DND-41 (cell line): ENCODE measurements around the gene OCIAD2.
A peak's percentile ranks its signal among the peaks of the same experiment; 100 is the strongest.

Experiments
- ATAC-seq: fragments of 200-7000 bp; cut with Tn5 transposase; 3 replicates; pipeline ENCODE4 v1.9.1; 2021; ENCODE audit warnings: low read depth; ENCODE audit not compliant: insufficient read depth
- DNase-seq: peaks from one replicate; pipeline ENCODE4 v3.0.0-alpha.2; 2020
- H2AFZ ChIP-seq: 2 replicates; pipeline ENCODE4 v1.6.0; 2012; ENCODE audit warnings: low read depth, low read length
- H3K27ac ChIP-seq: 2 replicates; pipeline ENCODE4 v1.5.1; 2012; ENCODE audit warnings: low read length, inconsistent platforms
- H3K27me3 ChIP-seq: fragments of 200-600 bp; sonication (generic); 2 replicates; pipeline ENCODE4 v1.6.0; 2012; ENCODE audit warnings: low read length, mild to moderate bottlenecking, inconsistent platforms; ENCODE audit not compliant: insufficient read depth, poor library complexity
- H3K36me3 ChIP-seq: 2 replicates; pipeline ENCODE4 v1.5.1; 2012; ENCODE audit warnings: low read length, inconsistent platforms; ENCODE audit not compliant: insufficient read depth
- H3K4me1 ChIP-seq: 2 replicates; pipeline ENCODE4 v1.5.1; 2012; ENCODE audit warnings: mild to moderate bottlenecking, low read length; ENCODE audit not compliant: insufficient read depth
- H3K4me2 ChIP-seq: 2 replicates; pipeline ENCODE4 v1.6.0; 2012; ENCODE audit warnings: mild to moderate bottlenecking, moderate library complexity, low read length, inconsistent platforms; ENCODE audit not compliant: insufficient read depth
- H3K4me3 ChIP-seq, 2 experiments: fragments of 200-600 bp in 1 of 2; shearing (Covaris generic) in 1 of 2; 2 replicates each; pipeline ENCODE4 v1.5.1; 2012 to 2016; ENCODE audit warnings: inconsistent platforms in 2 of 2, low read length in 2 of 2, mild to moderate bottlenecking in 2 of 2, low read depth in 1 of 2, moderate library complexity in 1 of 2
- H3K79me2 ChIP-seq: 2 replicates; pipeline ENCODE4 v1.6.0; 2012; ENCODE audit warnings: low read length, inconsistent platforms; ENCODE audit not compliant: insufficient read depth
- H3K9ac ChIP-seq: 2 replicates; pipeline ENCODE4 v1.6.0; 2012; ENCODE audit warnings: low read depth, mild to moderate bottlenecking, inconsistent platforms, low read length, moderate library complexity
- H3K9me3 ChIP-seq: 2 replicates; pipeline ENCODE4 v1.5.1; 2012; ENCODE audit warnings: low read length, moderate library complexity, mild to moderate bottlenecking, inconsistent platforms; ENCODE audit not compliant: insufficient read depth, severe bottlenecking
- H4K20me1 ChIP-seq: 2 replicates; pipeline ENCODE4 v1.6.0; 2012; ENCODE audit warnings: low read length; ENCODE audit not compliant: insufficient read depth
- EZH2 ChIP-seq: IDR thresholded peaks from 3 replicates; pipeline ENCODE4 v1.6.1; 2012; ENCODE audit warnings: borderline replicate concordance, low read depth, mild to moderate bottlenecking, moderate library complexity, low read length, inconsistent platforms; ENCODE audit not compliant: severe bottlenecking
- TF ChIP-seq, protein P1 (sequence below): IDR thresholded peaks from 2 replicates; pipeline ENCODE4 v1.5.1; 2012; ENCODE audit warnings: borderline replicate concordance, low read length, moderate library complexity, mild to moderate bottlenecking; ENCODE audit not compliant: poor library complexity, severe bottlenecking; ENCODE audit errors: extremely low read depth

The OCIAD2 gene

GRCh38 chr4:48944252-48944651 is 37.7 kb upstream of the OCIAD2 start:
- DNase-seq (no peak), ATAC-seq (no peak)
- Histone ChIP-seq H3K4me1 (no peaks in the 10 kb centered on the region), H3K9ac (no peak overlapping the region), H3K36me3 (no peaks in the 10 kb centered on the region), H3K27me3 (peaks cover 6% of the 10 kb centered on the region), H4K20me1 (no peaks in the 10 kb centered on the region), H3K4me2 (no peak overlapping the region), H3K4me3 (no peak overlapping the region), H3K27ac (no peak overlapping the region), H2AFZ (no peak overlapping the region), H3K9me3 (no peaks in the 10 kb centered on the region), H3K79me2 (no peaks in the 10 kb centered on the region)
- TF ChIP-seq, protein P1, sequence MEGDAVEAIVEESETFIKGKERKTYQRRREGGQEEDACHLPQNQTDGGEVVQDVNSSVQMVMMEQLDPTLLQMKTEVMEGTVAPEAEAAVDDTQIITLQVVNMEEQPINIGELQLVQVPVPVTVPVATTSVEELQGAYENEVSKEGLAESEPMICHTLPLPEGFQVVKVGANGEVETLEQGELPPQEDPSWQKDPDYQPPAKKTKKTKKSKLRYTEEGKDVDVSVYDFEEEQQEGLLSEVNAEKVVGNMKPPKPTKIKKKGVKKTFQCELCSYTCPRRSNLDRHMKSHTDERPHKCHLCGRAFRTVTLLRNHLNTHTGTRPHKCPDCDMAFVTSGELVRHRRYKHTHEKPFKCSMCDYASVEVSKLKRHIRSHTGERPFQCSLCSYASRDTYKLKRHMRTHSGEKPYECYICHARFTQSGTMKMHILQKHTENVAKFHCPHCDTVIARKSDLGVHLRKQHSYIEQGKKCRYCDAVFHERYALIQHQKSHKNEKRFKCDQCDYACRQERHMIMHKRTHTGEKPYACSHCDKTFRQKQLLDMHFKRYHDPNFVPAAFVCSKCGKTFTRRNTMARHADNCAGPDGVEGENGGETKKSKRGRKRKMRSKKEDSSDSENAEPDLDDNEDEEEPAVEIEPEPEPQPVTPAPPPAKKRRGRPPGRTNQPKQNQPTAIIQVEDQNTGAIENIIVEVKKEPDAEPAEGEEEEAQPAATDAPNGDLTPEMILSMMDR, result no peak
- no peak for TF ChIP-seq EZH2

DNA sequence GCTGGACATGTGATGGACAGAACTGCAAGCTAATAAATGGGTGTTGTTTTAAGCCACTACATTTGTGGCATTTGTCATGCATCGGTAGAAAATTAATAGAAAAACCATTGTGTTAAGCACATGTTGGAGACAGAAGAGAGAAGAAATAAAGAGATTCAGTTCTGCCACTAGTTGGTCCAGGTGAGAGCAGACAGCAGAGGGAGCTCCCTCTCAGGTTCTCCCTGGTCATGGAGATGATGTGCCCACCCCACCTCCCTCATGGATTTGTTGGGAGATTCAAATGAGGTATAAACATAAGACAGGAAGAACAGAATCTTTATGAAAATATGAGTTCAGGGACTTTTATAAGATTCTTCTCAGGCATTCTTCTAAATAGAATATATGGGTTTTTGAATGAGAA is 36.8 kb upstream of the OCIAD2 start:
- Histone ChIP-seq H4K20me1 (no peaks in the 10 kb centered on the region), H3K27me3 (peaks cover 6% of the 10 kb centered on the region), H3K79me2 (no peaks in the 10 kb centered on the region), H3K4me1 (no peaks in the 10 kb centered on the region), H3K9ac (no peak overlapping the region), H3K4me3 (no peak overlapping the region), H3K27ac (no peak overlapping the region), H3K36me3 (no peaks in the 10 kb centered on the region), H2AFZ (no peak overlapping the region), H3K9me3 (no peaks in the 10 kb centered on the region), H3K4me2 (no peak overlapping the region)
- TF ChIP-seq EZH2, result no peak
- TF ChIP-seq, protein P1, result peak; percentile 32
- DNase-seq (no peak), ATAC-seq (no peak)

DNA sequence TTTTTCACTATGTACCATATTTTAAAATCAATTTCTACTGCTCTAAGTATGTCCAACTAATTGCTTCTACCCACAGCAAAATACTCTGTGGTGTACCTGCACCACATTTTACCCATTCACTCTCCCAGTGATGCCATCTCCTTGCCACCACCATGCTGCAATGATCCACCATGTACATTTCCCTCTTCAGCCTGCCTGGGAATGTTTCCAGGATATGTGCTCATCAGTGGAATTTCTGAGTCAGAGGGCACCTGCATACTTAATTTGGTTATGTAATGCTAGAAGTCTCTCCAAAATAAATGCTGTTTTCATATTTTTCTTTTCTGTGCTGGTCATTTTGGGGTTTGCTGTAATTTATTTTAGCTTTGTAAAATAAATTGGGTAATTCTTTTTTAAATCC is 33.2 kb upstream of the OCIAD2 start:
- Histone ChIP-seq H4K20me1 (no peaks in the 10 kb centered on the region), H3K27me3 (peaks cover 6% of the 10 kb centered on the region), H3K4me3 (no peak overlapping the region), H3K9ac (no peak overlapping the region), H3K9me3 (no peaks in the 10 kb centered on the region), H3K36me3 (no peaks in the 10 kb centered on the region), H3K27ac (no peak overlapping the region), H2AFZ (no peak overlapping the region), H3K4me2 (no peak overlapping the region), H3K79me2 (no peaks in the 10 kb centered on the region), H3K4me1 (no peaks in the 10 kb centered on the region)
- DNase-seq (no peak), ATAC-seq (no peak)
- no peak for TF ChIP-seq EZH2
- TF ChIP-seq, protein P1, result no peak

DNA sequence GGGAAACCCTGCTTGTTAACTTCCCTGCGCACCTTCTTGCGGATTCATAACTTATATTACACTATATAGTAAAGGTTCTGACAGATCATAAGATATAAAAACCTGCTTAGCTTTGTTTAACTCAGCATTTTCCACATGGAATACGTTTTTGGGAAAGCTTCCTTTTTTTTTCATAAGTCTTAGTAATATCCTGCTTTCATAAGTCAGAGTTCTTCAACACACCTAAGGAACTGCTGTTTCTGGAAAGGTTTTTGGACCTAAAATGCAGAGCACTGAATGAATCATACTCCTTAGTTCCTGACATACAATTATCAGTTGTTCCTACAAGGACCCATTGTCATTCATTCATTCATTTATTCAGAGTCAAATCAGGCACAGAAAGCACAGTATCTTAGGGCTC is 32.3 kb upstream of the OCIAD2 start:
- no peak for ATAC-seq
- H3K79me2 ChIP-seq, result no peaks in the 10 kb centered on the region
- H3K4me3 ChIP-seq, result no peak overlapping the region
- no peaks in the 10 kb centered on the region for H4K20me1 ChIP-seq
- no peaks in the 10 kb centered on the region for H3K36me3 ChIP-seq
- H3K27ac ChIP-seq, result no peak overlapping the region
- H3K9ac ChIP-seq, result no peak overlapping the region
- H2AFZ ChIP-seq, result no peak overlapping the region
- DNase-seq, result no peak
- H3K4me1 ChIP-seq, result no peaks in the 10 kb centered on the region
- no peak overlapping the region for H3K4me2 ChIP-seq
- H3K9me3 ChIP-seq, result no peaks in the 10 kb centered on the region
- no peak for TF ChIP-seq EZH2
- TF ChIP-seq, protein P1, result no peak
- H3K27me3 ChIP-seq, result peaks cover 6% of the 10 kb centered on the region
